ENCODE results near the gene SRGAP1. TPM values are rescaled to one million over a fixed set of nuclear protein-coding genes. Genes with fewer than 3 reads are reported as not detected.

The SRGAP1 gene
- total RNA-seq, 4 donors from 2014 or later: 13.1 to 81.5 (median 22.4) TPM

DNA sequence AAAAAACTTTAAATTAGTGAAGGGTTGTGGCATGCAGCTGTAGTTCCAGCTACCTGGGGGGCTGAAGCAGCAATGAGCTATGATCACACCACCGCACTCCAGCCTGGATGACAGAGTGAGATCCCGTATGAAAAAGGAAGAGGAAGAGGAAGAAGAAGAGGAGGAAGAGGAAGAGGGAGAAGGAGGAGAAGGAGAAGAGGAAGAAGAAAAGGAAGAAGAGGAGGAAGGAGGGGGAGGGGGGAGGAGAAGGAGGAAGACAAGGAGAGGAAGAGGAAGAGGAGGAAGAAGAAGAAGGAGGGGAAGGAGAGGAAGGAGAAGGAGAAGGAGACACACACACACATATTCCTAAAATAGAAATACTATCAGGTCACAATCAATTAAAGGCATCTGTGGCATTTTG is 32.7 kb upstream of the SRGAP1 start:
- 76 to 78% methylated on average over 2 of the region's 2 CpGs for WGBS, 2 donors
- Histone ChIP-seq H3K27ac (no peak overlapping the region), H3K9me3 (no peaks in the 10 kb centered on the region), H3K4me3 (no peak overlapping the region), H3K4me1 (no peaks in the 10 kb centered on the region), H3K36me3 (peaks cover 0 to 26% (median 0%) of the 10 kb centered on the region in 3 donors), H3K27me3 (no peaks in the 10 kb centered on the region)
- no peak for DNase-seq (ENCODE audit: low spot score in 2 of 2)
- TF ChIP-seq POLR2A (IDR thresholded peaks at IDR 0.05) (no peak), EP300 (IDR thresholded peaks at IDR 0.05) (no peak)
- TF ChIP-seq, protein P1, sequence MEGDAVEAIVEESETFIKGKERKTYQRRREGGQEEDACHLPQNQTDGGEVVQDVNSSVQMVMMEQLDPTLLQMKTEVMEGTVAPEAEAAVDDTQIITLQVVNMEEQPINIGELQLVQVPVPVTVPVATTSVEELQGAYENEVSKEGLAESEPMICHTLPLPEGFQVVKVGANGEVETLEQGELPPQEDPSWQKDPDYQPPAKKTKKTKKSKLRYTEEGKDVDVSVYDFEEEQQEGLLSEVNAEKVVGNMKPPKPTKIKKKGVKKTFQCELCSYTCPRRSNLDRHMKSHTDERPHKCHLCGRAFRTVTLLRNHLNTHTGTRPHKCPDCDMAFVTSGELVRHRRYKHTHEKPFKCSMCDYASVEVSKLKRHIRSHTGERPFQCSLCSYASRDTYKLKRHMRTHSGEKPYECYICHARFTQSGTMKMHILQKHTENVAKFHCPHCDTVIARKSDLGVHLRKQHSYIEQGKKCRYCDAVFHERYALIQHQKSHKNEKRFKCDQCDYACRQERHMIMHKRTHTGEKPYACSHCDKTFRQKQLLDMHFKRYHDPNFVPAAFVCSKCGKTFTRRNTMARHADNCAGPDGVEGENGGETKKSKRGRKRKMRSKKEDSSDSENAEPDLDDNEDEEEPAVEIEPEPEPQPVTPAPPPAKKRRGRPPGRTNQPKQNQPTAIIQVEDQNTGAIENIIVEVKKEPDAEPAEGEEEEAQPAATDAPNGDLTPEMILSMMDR (IDR thresholded peaks at IDR 0.05): no peak

GRCh38 chr12:63814146-63814772 is 30.2 kb upstream of the SRGAP1 start:
- Histone ChIP-seq H3K36me3 (peaks cover 0 to 3% (median 0%) of the 10 kb centered on the region in 3 donors), H3K27me3 (no peaks in the 10 kb centered on the region), H3K4me1 (no peaks in the 10 kb centered on the region), H3K27ac (no peak overlapping the region), H3K9me3 (peaks cover 0 to 9% (median 0%) of the 10 kb centered on the region in 4 donors), H3K4me3 (no peak overlapping the region)
- no peak for DNase-seq (ENCODE audit: low spot score in 2 of 2)
- TF ChIP-seq, protein P1 (IDR thresholded peaks at IDR 0.05): no peak
- TF ChIP-seq EP300 (IDR thresholded peaks at IDR 0.05) (no peak), POLR2A (IDR thresholded peaks at IDR 0.05) (no peak)
- WGBS, 2 donors: 82 to 87% methylated on average over 4 of the region's 4 CpGs

DNA sequence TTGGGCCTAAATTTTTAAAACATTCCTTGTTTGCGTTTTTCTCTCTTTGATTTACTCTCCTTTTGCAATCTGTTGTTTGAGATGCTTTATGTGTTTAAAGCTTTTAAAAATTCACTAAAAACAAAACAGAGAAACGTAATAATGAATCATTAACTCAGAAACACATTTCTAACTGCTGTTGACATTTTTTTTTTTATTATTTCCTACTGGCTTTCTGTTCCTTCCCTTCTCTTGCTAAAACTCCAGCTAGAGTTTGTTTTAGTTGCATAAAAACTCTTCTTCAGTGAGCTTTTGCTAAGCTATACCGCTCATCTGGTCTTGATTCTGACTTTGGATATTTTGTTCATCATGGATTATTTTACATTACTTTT is 29.0 kb upstream of the SRGAP1 start:
- 89 to 90% methylated on average over 3 of the region's 3 CpGs for WGBS, 2 donors
- no peak for DNase-seq (ENCODE audit: low spot score in 2 of 2)
- no peak overlapping the region for H3K27ac ChIP-seq
- H3K36me3 ChIP-seq: no peaks in the 10 kb centered on the region
- no peak overlapping the region for H3K4me3 ChIP-seq
- TF ChIP-seq POLR2A (IDR thresholded peaks at IDR 0.05) (no peak), EP300 (IDR thresholded peaks at IDR 0.05) (no peak)
- TF ChIP-seq, protein P1 (IDR thresholded peaks at IDR 0.05): no peak
- H3K9me3 ChIP-seq: peaks cover 0 to 12% (median 0%) of the 10 kb centered on the region in 4 donors
- no peaks in the 10 kb centered on the region for H3K27me3 ChIP-seq
- H3K4me1 ChIP-seq: no peaks in the 10 kb centered on the region

- H3K27ac ChIP-seq: no peak overlapping the region
- TF ChIP-seq POLR2A (IDR thresholded peaks at IDR 0.05) (no peak), EP300 (IDR thresholded peaks at IDR 0.05) (no peak)
- TF ChIP-seq, protein P1 (IDR thresholded peaks at IDR 0.05): no peak
- H3K4me1 ChIP-seq: no peaks in the 10 kb centered on the region
- no peaks in the 10 kb centered on the region for H3K36me3 ChIP-seq
- H3K4me3 ChIP-seq: no peak overlapping the region
- peaks cover 0 to 12% (median 0%) of the 10 kb centered on the region in 4 donors for H3K9me3 ChIP-seq
- H3K27me3 ChIP-seq: no peaks in the 10 kb centered on the region
- DNase-seq (ENCODE audit: low spot score in 2 of 2): no peak
- WGBS, 2 donors: 82 to 92% methylated on average over 6 of the region's 6 CpGs
Observed at GRCh38 chr12:63816031-63816430, 28.5 kb upstream of the SRGAP1 start.

DNA sequence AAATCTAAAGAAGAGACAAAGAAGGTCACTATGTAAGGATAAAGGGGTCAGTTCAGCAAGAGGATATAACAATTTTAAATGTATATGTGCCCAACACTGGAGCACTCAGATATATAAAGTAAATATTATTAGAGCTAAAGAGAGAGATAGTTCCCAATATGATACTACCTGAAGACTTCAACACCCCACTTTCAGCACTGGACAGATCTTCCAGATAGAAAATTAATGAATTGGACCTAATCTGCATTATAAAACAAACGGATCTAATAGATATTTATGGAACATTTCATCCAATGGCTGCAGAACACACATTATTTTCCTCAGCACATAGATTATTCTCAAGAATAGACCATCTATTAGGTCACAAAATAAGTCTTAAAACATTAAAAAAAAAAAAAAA is 24.1 kb upstream of the SRGAP1 start:
- TF ChIP-seq EP300 (IDR thresholded peaks at IDR 0.05) (no peak), POLR2A (IDR thresholded peaks at IDR 0.05) (no peak)
- TF ChIP-seq, protein P1 (IDR thresholded peaks at IDR 0.05): no peak
- no peak overlapping the region for H3K4me3 ChIP-seq
- no peak for DNase-seq (ENCODE audit: low spot score in 2 of 2)
- no peak overlapping the region for H3K27ac ChIP-seq
- peaks cover 0 to 12% (median 0%) of the 10 kb centered on the region in 4 donors for H3K9me3 ChIP-seq
- peaks cover 0 to 7% (median 0%) of the 10 kb centered on the region in 4 donors for H3K4me1 ChIP-seq
- H3K36me3 ChIP-seq: no peaks in the 10 kb centered on the region
- 82 to 87% methylated on average over 1 of the region's 1 CpG for WGBS, 2 donors
- no peaks in the 10 kb centered on the region for H3K27me3 ChIP-seq
